ENCODE data around the gene MACO1.

GRCh38 chr1:25469177-25469576 lies 38.5 kb downstream of the MACO1 start:
- TF ChIP-seq, protein P1, sequence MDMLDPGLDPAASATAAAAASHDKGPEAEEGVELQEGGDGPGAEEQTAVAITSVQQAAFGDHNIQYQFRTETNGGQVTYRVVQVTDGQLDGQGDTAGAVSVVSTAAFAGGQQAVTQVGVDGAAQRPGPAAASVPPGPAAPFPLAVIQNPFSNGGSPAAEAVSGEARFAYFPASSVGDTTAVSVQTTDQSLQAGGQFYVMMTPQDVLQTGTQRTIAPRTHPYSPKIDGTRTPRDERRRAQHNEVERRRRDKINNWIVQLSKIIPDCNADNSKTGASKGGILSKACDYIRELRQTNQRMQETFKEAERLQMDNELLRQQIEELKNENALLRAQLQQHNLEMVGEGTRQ (IDR thresholded peaks at IDR 0.05; ENCODE audit: low read length), result no peak
- TF ChIP-seq CTCF (IDR thresholded peaks at IDR 0.05; ENCODE audit: control extremely low read depth in 1 of 3, insufficient read depth in 1 of 3, low read depth in 1 of 3, low read length in 3 of 3) (no peak), SIN3A (conservative IDR thresholded peaks at IDR 0.05 in 1 of 2, IDR thresholded peaks at IDR 0.05 in 1 of 2; ENCODE audit: low read depth in 1 of 2, low read length in 2 of 2) (no peak), POLR2A (IDR thresholded peaks at IDR 0.05; ENCODE audit: control extremely low read depth in 1 of 2, low read depth in 2 of 2, low read length in 2 of 2) (no peak), CREB1 (IDR thresholded peaks at IDR 0.05) (no peak), JUND (IDR thresholded peaks at IDR 0.05; ENCODE audit: low read length) (no peak), SRF (IDR thresholded peaks at IDR 0.05; ENCODE audit: low read depth, low read length) (no peak), SP1 (IDR thresholded peaks at IDR 0.05; ENCODE audit: low read depth, low read length) (no peak), POLR2AphosphoS5 (IDR thresholded peaks at IDR 0.05; ENCODE audit: low read depth, low read length) (no peak), RAD21 (IDR thresholded peaks at IDR 0.05 in 1 of 2, conservative IDR thresholded peaks at IDR 0.05 in 1 of 2; ENCODE audit: low read depth in 2 of 2, low read length in 2 of 2) (no peak), EZH2 (IDR thresholded peaks at IDR 0.05; ENCODE audit: low read depth, low read length, severe bottlenecking) (no peak), BACH1 (IDR thresholded peaks at IDR 0.05; ENCODE audit: low read length) (no peak), GABPA (IDR thresholded peaks at IDR 0.05; ENCODE audit: borderline replicate concordance, insufficient read depth, low read length) (no peak), JUN (IDR thresholded peaks at IDR 0.05; ENCODE audit: low read depth, low read length) (no peak)
